ENCODE data around the gene CHRM2.

CHRM2 gene

DNA sequence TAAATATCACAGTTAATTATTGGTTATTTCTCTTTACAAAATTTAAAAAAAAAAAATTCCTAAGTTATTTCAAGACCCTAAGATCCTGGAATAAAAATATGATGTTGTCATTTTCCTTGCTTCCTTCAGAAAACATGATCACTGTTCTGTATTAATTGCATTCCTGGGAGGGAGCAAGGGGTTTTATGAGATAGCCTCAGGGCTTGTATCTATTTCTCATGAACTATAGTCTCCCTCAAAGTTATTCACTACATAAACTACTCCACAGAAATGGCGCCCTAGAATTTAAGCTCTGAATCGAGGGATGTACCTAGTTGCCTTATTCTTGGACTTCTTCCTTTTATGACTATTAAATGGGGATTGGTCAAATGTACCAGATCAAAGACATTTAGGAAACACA is 170.3 kb downstream of the CHRM2 start:
- no peak for DNase-seq

DNA sequence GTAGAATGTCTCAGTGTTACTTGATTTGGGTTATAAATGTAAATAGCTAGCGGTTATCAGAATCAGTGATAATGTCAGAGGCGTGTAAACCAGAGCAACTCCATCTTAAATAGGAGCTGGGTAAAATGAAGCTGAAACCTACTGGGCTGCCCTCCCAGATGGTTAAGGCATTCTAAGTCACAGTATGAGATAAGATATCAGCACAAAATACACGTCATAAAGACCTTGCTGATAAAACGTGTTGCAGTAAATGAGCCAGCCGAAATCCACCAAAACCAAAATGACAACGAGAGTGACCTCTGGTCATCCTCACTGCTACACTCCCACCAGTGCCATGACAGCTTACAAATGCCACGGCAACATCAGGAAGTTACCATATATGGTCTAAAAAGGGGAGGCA is 172.3 kb downstream of the CHRM2 start:
- DNase-seq: no peak

DNA sequence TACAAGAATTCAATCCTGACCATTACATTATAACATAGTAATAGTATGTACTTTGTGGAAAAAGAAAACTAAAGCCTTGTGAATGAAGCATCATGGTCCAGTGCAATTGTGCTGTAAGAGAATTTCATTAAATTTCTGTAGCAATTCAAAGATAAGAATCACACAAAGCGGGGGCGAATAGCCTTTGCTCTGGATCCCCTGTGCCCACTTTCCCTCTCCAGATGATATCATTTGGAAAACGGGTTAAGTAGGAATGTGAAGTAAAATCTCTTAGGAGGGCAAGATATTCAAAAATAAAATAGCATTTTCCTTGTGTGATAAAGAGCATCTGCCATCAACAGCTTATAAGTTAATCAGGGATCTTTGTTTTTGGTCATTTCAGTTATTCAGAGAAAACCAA is 177.1 kb downstream of the CHRM2 start:
- no peak for DNase-seq

DNA sequence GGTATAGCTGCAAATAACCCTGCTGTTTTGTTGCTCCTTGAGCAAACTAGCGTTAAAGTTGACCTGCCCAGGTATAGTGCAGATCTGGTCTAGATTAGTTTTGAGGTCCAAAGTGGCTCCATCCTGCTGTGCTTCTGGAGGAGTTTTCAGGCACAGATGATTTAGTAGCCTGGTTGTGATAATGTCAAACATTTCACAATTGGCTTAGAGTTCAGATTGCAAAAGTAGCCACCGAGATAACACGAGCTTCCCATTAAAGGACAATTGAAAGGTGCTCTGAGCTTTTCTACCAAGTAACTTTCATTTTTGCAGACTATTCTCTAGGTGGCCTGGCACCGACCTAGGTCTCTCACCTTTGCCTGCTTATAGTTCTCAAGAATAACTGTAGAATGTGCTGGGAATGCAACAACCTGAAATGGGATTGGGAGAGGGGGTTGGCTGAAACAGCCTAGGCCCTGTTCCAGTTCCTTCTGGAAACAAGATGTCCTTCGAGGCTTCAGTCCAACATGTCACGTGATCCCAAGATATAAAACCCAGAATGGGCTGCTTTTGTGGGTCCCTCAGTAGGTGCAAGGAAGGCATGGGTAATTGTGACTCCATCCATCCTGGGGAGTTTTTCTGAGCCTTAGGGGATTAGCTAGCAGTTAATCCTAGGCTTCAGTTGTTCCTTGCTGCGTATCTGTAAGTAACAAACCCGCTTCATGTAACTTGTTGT is 201.0 kb downstream of the CHRM2 start:
- DNase-seq: no peak

Data from NCI-H1694 treated with DMSO at 0.1 percent for 48 hours (cell line).